DMS79 treated with DMSO at 0.1 percent for 48 hours (cell line): Measurements from ENCODE around the gene SRRM3.
"Not testable (repeated sequence)": the region's sequence is repeated elsewhere in the genome, so short reads cannot be mapped to it uniquely, and the experiment has no call there.

Experiments used
- DNase-seq: peaks from one replicate; lab custom pipeline; 2025; lab: John Stamatoyannopoulos, UW

The SRRM3 gene, protein sequence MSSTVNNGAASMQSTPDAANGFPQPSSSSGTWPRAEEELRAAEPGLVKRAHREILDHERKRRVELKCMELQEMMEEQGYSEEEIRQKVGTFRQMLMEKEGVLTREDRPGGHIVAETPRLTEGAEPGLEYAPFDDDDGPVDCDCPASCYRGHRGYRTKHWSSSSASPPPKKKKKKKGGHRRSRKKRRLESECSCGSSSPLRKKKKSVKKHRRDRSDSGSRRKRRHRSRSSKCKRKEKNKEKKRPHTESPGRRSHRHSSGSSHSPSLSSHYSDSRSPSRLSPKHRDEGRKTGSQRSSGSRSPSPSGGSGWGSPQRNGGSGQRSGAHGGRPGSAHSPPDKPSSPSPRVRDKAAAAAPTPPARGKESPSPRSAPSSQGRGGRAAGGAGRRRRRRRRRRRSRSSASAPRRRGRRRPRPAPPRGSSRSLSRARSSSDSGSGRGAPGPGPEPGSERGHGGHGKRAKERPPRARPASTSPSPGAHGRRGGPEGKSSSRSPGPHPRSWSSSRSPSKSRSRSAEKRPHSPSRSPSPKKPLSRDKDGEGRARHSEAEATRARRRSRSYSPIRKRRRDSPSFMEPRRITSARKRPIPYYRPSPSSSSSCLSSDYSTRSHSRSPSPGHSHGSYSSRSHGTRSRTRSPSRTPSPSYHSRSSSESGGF

DNA sequence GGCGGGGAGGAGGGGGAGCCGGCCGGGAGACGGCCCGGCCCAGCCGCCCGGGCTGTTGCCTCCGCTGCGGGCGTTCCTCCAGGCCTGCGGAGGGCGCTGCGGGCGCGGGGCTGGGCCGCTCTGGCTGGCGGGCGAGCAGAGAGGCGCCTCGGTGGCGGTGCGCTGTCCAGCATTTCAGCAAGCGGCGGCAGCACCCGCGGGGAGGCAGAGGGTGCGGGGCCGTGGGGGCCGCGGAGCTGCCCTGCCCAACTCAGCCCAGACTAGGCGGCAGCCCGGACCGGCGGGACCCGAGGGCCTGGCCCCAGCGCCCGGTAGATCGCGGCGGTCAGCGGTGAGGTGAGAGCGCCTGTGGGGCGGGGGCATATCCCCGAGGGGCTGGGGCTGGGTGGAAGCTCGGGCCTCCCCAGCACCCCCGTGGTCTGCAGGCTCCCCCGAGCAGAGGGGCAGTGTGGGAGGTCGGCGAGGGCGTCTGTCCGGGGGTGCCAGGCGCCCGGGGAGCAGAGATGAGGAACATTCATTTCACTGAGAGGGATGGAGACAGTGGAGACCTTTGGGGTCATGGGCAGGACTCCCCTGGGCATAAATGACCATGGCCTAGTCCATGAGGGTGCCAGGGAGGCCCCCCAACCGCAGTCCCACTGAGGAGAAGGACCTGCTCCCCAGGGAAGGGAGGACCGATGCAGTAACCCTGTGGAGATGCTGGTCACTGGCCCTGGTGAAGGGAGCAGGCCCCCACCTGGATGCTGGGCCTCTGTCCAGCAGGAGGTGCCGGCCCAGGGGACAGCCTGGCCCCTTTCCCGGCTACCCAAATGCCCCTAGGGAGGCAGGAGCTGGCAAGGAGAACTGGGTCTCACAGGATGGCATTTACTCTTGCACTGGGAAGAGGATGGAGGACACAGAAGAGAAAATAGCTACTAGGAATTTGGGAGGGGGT, at the start of gene SRRM3:
SRRM3 (plus strand) TSS at position 165 of the 934 bp plus-strand sequence. CDS start 33,171 bp downstream, outside the sequence.
- DNase-seq: peak; percentile 54

DNA sequence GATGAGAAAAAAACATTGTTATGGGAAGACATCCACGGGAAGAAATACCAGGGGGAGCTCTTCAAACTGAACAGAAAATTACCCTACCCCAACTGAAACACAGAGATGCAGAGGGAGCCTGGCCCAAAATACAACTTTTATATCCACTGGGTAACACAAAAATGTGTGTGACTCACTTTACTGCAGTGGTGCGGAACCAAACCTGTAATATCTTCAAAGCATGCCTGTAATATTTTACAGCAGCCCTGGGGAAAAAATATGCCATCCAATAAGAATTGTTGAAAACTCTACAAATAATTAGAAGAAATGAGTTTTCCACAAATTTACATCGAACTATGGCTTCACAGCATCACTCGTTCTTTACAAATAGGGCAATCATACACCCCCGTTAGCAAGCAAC, 49.8 kb upstream of the SRRM3 start:
- DNase-seq: no peak

DNA sequence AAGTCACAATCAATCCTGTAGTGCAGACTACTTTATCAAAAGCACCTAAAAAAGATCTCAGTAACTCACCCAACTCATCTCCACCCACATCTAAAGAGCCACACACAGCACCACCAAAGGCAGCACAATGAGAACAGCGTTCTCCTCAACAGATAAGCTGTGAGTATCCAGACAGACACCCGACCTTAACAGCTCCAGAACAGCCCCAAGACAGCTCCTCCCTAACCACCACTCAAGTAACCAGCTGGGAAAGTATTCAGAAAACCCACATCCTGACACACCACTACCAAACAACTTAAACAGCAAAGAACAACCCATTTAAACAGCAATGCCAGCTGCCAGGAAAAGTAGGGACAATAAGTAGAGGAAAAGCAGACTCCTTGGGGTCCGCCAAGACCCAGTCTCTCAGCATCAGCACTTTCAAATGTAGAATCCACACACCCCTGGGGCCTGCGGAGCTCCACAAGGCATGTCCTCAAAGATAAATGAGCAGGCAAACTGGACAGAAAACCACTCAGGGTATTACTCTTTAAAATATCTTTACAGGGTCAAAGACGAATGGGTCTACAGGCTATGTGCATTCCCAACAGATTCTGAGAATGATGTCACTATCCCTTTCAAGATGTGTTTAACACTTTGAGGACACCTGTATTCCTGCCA, 48.0 kb upstream of the SRRM3 start:
- not testable (repeated sequence) for DNase-seq

DNA sequence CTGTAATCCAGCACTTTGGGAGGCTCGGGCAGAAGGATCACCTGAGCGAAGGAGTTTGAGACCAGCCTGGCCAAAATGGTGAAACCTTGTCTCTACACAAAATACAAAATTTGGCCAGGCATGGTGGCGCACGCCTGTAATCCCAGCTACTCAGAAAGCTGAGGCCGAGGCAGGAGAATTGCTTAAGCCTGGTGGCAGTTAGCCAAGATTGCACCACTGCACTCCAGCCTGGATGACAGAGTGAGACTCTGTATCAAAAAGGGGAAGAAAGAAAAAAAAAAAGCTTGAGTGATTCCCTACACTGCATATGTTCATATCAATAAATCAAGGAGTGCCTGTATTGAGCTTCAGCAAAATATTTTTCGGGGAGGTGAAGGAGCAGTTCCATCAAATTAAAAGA, 45.8 kb upstream of the SRRM3 start:
- no peak for DNase-seq

DNA sequence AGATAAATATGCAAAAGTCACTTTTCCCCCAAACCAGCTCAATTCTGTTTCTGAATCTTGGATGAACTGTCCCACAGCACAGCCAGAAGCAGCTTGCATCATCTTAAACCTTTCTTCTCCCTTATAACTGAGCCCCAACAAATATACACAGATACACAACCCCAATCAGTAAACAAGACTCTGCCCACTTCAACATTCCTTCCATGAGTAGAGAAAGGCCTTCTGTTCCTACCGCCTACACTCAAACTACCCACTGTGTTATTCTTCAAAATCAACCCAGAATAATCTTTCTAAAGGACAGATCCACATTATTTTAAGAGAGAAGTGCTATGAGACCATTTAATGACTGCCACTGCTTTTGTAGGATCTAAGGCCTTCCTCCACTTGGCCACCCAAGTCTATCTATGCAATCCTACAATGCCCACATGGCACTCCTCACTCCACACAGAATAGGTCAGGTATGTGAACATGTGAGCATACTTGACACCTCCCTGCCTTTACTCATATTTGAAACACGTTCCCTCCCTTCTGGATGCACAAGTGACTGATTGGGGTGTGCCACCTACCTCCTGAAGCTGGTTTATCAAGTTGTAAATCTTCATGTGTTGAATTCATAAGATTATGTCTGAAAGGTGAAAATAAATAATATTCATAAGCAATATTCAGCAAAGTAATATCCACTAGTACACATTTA, 44.6 kb upstream of the SRRM3 start:
- DNase-seq: not testable (repeated sequence)

DNA sequence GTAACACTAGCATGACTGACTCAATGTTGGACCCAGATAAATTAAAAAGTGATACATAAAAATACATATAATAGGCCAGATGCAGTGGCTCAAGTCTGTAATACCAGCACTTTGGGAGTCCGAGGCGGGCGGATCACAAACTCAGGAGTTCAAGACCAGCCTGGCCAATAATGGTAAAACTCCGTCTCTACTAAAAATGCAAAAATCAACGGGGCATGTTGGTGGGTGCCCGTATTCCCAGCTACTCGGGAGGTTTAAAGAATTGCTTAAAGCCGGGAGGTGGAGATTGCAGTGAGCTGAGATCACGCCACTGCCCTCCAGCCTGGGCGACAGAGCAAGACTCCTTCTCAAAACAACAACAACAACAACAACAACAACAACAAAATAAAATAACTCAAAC, 43.3 kb upstream of the SRRM3 start:
- not testable (repeated sequence) for DNase-seq

DNA sequence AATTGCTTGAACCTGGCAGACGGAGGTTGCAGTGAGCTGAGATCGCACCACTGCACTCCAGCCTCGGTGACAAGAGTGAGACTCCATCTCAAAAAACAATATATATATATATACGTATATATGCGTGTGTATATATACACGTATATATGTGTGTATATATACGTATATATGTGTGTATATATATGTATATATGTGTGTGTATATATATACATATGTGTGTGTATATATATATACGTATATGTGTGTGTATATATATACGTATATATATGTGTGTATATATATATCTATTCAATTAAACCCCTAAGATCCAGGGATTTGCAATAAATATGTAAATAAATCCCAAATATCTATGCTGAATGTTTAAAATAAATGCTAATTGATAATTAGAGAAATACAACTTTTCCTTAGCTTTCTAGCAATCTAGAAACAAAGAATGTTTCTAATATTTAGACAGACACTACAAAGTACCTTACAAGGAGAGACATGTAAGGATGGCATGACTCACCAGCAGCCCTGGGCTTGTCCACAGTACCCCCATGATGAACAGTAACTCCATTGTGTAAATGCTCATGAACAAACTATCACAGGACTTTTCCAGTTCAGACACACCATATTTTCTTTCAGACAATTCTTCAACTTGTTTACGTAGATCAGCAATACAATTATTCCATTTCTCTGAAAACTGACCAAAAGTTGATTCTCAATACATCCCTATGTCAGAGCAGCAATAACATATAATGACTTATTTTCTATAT, 39.1 kb upstream of the SRRM3 start:
- DNase-seq: not testable (repeated sequence)

DNA sequence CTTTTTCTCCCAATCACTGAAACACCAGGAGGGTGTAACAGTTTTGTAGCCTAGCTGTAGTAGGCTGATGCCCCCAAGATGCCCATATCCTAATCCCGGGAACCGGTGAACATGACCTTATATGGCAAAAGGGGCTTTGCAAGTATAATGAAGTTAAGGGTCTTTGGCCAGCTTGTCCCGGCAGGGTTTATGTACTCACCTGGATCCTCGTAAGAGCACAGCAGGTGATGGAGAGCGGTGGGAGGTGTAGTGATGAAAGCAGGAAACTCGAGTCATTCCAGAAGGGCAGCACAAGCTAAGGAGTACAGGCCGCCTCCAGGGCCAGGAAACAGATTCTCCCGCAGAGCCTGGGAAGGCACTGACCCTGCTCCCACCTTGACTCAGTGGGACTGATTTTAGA, 37.9 kb upstream of the SRRM3 start:
- peak; percentile 58 for DNase-seq

DNA sequence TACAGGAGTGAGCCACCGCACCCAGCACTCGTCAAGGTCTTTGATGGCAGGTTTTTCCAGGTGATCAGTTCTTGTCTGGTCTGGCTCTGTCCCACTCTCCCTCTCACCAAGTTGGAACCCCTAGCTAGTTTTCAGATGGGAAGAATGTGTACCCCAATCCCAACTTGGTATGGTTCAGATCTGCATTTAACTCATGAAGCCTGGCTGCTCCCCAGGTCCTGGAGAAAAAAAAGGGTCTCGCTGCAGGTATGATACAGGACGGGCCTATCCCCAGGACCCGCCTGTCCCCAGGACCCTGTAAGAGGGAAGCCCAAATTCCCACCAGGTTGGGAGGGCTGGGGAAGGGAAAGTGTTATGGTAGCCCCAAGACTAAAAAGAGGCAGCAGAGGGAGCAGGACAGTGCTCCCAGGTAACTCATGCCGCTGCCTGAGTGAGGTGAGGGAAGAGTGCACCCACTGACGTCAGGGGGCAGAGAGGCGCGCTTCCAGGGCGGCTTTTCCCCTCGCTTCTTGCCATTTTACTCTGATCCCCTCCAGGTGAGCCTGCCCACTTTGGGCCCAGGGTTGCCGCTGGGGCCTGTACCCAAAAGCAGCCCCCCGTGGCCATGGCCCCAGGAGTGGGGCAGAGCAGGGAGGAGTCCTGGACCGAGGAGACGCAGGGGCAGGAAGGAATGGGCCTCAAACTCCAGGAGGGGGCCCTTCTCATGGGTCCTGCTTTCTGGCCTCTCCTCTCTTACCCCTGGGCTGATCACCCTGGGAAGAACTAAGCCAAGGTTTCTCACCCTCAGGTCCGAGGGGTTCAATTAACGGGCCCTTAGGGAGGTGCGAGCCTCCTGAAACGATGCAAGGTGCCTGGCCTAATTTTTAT, 36.4 kb upstream of the SRRM3 start:
- no peak for DNase-seq

DNA sequence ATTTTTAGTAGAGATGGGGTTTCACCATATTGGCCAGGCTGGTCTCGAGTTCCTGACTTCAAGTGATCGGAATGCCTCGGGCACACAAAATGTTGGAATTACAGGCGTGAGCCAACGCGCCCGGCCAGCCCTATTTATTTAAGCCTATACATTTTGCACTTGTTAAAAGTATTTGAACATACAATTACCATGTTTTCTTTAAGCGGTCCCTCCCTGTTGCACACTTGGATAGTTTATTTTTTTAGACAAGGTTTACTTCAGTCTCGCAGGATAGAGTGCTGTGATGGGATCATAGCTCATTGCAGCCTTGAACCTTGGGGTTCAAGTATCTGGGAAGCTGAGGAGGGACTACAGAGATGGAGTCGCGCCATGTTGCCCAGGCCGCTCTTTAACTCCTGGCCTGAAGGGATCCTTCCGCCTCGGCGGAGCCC, 35.7 kb upstream of the SRRM3 start:
- no peak for DNase-seq

DNA sequence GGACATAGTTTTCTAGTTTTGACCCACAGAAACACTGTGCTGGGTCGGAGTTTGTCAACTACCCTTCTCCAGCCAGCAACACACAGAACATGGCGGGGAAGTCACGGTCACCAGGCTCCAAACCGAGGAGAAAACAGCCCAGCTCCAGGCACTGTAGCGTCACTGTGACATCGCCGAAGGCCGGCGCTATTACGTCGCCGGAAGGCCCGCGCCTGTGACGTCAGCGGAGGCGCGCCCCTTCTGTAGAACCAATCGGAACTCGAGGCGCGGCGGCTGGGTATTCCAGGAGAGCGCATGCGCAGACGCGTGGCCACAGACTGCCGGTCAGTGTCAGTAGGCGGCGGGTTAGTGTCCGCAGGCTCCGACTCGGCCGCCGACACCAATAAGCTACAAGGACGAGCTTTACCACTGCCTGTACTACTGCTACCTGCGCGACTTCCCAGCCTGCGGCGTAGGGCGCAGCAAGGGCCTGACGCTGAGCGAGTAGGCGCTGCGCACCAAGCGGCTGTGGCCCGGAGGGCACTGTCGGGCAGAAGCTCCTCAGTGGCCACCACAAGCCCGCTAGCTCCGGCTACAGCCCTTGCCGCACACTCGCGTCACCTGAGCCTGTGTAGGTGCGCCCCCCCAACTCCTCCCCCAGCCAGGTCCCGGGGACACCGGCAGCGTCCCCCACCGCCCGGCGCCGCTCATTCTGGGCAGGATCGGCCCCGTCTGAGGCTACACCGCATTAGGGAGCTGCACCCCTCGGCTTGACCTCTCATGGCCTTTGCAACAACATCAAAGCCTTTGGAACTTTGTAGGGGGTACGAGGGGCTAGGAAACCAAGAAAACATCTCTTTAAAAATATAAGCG, 35.1 kb upstream of the SRRM3 start:
- peak; percentile 87 for DNase-seq

DNA sequence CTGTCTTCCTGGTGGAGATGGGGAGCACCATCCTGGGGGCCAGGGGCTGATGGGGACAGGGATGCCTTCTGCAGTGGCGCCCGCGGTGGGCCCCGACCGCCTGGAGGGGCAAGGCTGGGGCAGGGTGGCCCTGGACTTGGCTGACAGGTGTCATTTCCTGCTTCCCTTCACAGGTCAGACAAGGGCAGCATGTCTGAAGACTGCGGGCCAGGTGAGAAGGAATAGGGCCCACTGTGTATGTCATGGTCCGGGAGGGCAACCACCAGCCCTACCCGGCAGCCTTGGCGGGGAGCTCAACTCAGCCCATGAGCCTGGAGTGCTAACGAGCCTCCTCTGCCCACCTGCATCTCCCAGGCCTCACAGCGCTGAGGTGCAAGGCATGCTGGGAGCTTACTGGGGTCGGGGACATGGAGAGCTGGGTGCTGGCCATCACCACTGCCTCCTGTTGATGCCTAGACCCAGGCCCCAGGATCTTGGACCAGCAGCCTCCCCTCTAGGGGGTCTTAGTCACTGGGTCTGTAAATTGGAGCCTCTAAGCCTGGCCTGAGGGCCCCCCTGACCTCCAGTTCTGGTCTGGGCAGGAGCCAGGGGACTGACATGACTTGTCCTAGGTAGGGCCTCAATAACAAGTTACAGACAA, 28.0 kb upstream of the SRRM3 start:
- no peak for DNase-seq

DNA sequence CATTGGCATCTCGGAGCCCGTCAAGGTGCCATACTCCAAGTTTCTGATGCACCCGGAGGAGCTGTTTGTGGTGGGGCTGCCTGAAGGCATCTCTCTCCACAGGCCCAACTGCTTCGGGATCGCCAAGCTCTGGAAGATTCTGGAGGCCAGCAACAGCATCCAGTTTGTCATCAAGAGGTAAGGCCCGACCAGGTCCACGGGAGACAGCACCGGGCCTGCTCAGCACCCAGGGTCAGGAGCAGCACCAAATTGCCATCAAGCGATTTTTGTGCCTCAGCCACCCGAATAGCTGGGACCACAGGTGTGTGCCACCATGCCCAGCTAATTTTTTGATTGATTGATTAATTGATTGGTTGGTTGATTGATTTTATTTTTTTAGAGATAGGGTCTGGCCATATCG, 24.7 kb upstream of the SRRM3 start:
- not testable (repeated sequence) for DNase-seq

DNA sequence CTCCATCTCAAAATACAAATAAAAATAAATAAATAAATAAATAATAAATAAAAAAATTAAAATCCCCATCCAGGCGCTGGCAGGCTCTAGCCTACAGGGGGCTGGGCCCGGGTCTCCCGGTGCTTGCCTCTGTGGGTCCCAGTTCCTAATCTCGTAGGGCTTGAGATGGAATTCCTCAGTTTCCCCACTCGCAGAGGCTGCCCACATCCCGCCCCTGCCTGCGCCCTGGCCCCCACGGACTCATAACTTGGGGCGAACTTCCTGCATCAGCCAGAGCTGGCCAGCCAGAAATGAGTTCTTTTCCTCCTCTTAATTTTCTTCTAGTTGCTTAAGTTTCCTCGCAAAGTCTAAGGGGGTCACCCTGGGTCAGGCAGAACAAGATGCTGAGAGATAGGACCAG, 22.0 kb upstream of the SRRM3 start:
- no peak for DNase-seq

DNA sequence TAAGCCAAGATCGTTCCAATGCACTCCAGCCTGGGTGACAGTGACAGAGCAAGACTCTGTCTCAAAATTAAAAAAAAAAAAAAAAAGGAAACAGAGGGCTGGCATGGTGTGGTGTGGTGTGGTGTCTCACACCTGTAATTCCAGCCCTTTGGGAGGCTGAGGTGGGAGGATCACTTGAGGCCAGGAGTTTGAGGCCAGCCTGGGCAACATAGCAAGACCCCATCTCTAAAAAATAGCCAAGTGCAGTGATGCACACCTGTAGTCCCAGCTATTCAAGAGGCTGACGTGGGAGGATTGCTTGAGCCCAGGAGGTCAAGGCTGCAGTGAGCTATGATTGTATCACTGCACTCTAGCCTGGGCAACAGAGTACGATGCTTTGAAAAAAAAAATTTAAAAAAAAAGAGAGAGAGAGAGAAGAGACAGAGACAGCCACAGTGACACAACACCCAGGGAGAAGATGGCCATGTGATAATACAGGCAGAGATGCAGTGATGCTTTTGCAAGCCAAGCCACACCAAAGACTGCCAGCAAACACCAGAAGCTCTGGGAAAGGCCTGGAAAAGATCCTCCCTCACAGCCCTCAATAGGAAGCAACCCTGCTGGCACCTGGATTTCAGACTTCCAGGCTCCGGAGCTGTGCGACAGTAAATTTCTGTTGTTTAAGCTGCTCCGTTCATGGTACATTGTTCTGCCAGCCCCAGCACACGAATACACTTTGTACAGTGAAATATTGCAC, 19.3 kb upstream of the SRRM3 start:
- no peak for DNase-seq

DNA sequence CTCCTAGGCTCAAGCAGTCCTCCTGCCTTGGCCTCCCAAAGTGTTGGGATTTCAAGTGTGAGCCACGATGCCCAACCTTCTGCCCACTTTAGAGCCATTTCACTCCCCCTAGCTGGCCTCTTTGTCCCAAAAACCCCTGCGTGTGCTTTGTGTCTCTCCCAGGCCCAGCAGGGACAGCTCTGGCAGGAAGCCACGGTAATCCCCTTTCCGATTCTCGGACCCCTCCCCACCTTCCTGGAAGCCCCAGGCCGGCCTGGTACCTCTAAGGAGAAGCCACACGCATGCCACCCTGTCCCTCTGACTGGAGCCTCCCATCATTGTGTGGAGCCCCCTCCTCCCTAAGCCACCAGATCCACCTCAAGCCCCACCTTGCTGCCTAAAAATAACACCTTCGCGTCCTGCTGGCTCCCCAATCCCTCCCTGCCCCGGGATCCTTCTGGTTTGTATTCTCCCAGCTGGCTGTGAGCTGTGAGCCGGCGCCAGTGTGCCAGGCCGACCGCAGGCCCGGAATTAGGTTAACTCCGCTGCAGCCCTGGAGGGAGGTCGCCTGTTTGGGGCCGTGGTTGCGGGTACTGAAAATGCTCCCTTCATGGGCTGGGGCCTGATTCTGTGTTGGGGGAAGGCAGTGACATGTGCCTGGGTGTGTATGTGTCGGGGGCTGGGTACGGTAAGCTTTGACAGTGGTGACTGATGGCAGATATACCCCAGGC, 16.4 kb upstream of the SRRM3 start:
- DNase-seq: no peak

DNA sequence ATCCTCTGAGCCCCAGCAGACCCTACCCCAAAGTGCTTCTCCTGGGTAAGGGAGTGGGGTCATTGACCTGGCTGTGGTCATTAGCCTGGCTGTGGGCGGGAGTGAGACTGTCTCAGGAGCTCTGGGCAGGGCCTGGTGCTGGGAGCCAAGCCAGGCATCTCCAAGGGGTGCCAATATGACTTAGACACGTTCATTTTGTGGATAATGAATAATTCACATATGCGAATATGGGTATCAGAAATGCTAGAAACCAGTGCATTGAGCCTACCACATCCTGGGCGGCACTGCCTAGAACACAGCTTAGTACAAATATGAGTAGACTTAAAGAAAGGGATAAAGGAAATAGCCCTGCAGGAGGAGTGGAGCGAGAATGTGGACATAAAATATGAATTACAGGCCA, 14.4 kb upstream of the SRRM3 start:
- no peak for DNase-seq
